ENCODE results near the gene HLCS. TPM values are rescaled to one million over a fixed set of nuclear protein-coding genes. Genes with fewer than 3 reads are reported as not detected.

Gene HLCS
- polyA plus RNA-seq, 1 experiment, result 16.9 TPM

- Histone ChIP-seq H3K36me3 (ENCODE audit: control insufficient read depth, insufficient read depth, low read length) (no peaks in the 10 kb centered on the region), H3K4me3 (ENCODE audit: low read depth, low read length) (no peak overlapping the region), H3K27me3 (ENCODE audit: control insufficient read depth, insufficient read depth, low read length) (no peaks in the 10 kb centered on the region)
- TF ChIP-seq, protein P1, sequence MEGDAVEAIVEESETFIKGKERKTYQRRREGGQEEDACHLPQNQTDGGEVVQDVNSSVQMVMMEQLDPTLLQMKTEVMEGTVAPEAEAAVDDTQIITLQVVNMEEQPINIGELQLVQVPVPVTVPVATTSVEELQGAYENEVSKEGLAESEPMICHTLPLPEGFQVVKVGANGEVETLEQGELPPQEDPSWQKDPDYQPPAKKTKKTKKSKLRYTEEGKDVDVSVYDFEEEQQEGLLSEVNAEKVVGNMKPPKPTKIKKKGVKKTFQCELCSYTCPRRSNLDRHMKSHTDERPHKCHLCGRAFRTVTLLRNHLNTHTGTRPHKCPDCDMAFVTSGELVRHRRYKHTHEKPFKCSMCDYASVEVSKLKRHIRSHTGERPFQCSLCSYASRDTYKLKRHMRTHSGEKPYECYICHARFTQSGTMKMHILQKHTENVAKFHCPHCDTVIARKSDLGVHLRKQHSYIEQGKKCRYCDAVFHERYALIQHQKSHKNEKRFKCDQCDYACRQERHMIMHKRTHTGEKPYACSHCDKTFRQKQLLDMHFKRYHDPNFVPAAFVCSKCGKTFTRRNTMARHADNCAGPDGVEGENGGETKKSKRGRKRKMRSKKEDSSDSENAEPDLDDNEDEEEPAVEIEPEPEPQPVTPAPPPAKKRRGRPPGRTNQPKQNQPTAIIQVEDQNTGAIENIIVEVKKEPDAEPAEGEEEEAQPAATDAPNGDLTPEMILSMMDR (IDR thresholded peaks at IDR 0.05; ENCODE audit: insufficient read depth, low read depth, low read length), result no peak
- ChIA-PET POLR2A (no interaction called here), CTCF (interaction anchor here (0.6 kb wide), 1 partner anchor 20 kb away, joined by 3 read pairs; no protein-coding TSS in a partner anchor)
- DNase-seq (ENCODE audit: low read depth), result peak; percentile 22
Measured at GRCh38 chr21:36835383-36835795, 131.1 kb downstream of the HLCS start.

DNA sequence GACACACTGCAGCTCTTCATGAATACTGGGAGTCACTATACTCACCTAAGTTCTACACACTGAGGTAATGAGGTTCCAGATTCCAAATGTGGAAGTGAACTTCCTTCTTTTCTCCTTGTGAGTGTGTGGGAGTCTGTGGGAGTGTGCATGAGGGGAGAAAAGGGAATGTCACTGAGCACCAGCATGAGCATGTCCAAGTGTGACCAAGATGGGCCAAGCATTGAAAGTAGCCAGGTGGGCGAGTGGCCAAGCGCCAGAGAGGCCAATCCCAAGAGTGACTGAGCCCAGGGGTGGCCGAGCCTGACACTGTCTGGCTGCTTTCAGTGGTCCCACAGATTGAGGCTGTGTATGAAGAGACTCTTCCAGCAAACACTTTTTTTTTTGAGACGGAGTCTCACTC is 132.3 kb downstream of the HLCS start:
- ChIA-PET POLR2A (no interaction called here), CTCF (no interaction called here)
- no peak for DNase-seq (ENCODE audit: low read depth)
- no peak overlapping the region for H3K4me3 ChIP-seq (ENCODE audit: low read depth, low read length)
- no peaks in the 10 kb centered on the region for H3K36me3 ChIP-seq (ENCODE audit: control insufficient read depth, insufficient read depth, low read length)
- H3K27me3 ChIP-seq (ENCODE audit: control insufficient read depth, insufficient read depth, low read length), result no peaks in the 10 kb centered on the region
- TF ChIP-seq, protein P1 (IDR thresholded peaks at IDR 0.05; ENCODE audit: insufficient read depth, low read depth, low read length), result no peak

GRCh38 chr21:36830100-36830499 is 136.4 kb downstream of the HLCS start:
- TF ChIP-seq, protein P1 (IDR thresholded peaks at IDR 0.05; ENCODE audit: insufficient read depth, low read depth, low read length), result no peak
- no peak for DNase-seq (ENCODE audit: low read depth)
- POLR2A ChIA-PET, result no interaction called here
- no peaks in the 10 kb centered on the region for H3K27me3 ChIP-seq (ENCODE audit: control insufficient read depth, insufficient read depth, low read length)
- CTCF ChIA-PET, result interaction anchor here (0.8 to 1.2 kb wide), 3 partner anchors 19 to 200 kb away, joined by 3 to 4 read pairs (median 3); no protein-coding TSS in a partner anchor
- no peak overlapping the region for H3K4me3 ChIP-seq (ENCODE audit: low read depth, low read length)
- no peaks in the 10 kb centered on the region for H3K36me3 ChIP-seq (ENCODE audit: control insufficient read depth, insufficient read depth, low read length)

GRCh38 chr21:36828891-36829515 is 137.5 kb downstream of the HLCS start:
- TF ChIP-seq, protein P1 (IDR thresholded peaks at IDR 0.05; ENCODE audit: insufficient read depth, low read depth, low read length), result no peak
- Histone ChIP-seq H3K36me3 (ENCODE audit: control insufficient read depth, insufficient read depth, low read length) (no peaks in the 10 kb centered on the region), H3K4me3 (ENCODE audit: low read depth, low read length) (no peak overlapping the region), H3K27me3 (ENCODE audit: control insufficient read depth, insufficient read depth, low read length) (no peaks in the 10 kb centered on the region)
- CTCF ChIA-PET, result interaction anchor here (0.6 kb wide), 1 partner anchor 89 kb away, joined by 3 read pairs; no protein-coding TSS in a partner anchor
- POLR2A ChIA-PET, result interaction anchor here (0.6 kb wide), 1 partner anchor 74 kb away, joined by 5 read pairs; no protein-coding TSS in a partner anchor
- no peak for DNase-seq (ENCODE audit: low read depth)

GRCh38 chr21:36828208-36828607 is 138.3 kb downstream of the HLCS start:
- no peak overlapping the region for H3K4me3 ChIP-seq (ENCODE audit: low read depth, low read length)
- TF ChIP-seq, protein P1 (IDR thresholded peaks at IDR 0.05; ENCODE audit: insufficient read depth, low read depth, low read length), result no peak
- H3K36me3 ChIP-seq (ENCODE audit: control insufficient read depth, insufficient read depth, low read length), result no peaks in the 10 kb centered on the region
- POLR2A ChIA-PET, result no interaction called here
- DNase-seq (ENCODE audit: low read depth), result no peak
- CTCF ChIA-PET, result interaction anchor here (1.4 kb wide), 1 partner anchor 21 kb away, joined by 3 read pairs; no protein-coding TSS in a partner anchor
- no peaks in the 10 kb centered on the region for H3K27me3 ChIP-seq (ENCODE audit: control insufficient read depth, insufficient read depth, low read length)

Data from BJ (cell line).